DND-41 (cell line): ENCODE data around the gene ROMO1.

ENCODE experiments used
- ATAC-seq: fragments of 200-7000 bp; cut with Tn5 transposase; 3 replicates; pipeline ENCODE4 v1.9.1; 2021; ENCODE audit warnings: low read depth; ENCODE audit not compliant: insufficient read depth
- DNase-seq: peaks from one replicate; pipeline ENCODE4 v3.0.0-alpha.2; 2020
- H2AFZ ChIP-seq: 2 replicates; pipeline ENCODE4 v1.6.0; 2012; ENCODE audit warnings: low read depth, low read length
- H3K27ac ChIP-seq: 2 replicates; pipeline ENCODE4 v1.5.1; 2012; ENCODE audit warnings: low read length, inconsistent platforms
- H3K27me3 ChIP-seq: fragments of 200-600 bp; sonication (generic); 2 replicates; pipeline ENCODE4 v1.6.0; 2012; ENCODE audit warnings: low read length, mild to moderate bottlenecking, inconsistent platforms; ENCODE audit not compliant: insufficient read depth, poor library complexity
- H3K36me3 ChIP-seq: 2 replicates; pipeline ENCODE4 v1.5.1; 2012; ENCODE audit warnings: low read length, inconsistent platforms; ENCODE audit not compliant: insufficient read depth
- H3K4me1 ChIP-seq: 2 replicates; pipeline ENCODE4 v1.5.1; 2012; ENCODE audit warnings: mild to moderate bottlenecking, low read length; ENCODE audit not compliant: insufficient read depth
- H3K4me2 ChIP-seq: 2 replicates; pipeline ENCODE4 v1.6.0; 2012; ENCODE audit warnings: mild to moderate bottlenecking, moderate library complexity, low read length, inconsistent platforms; ENCODE audit not compliant: insufficient read depth
- H3K4me3 ChIP-seq, 2 experiments: fragments of 200-600 bp in 1 of 2; shearing (Covaris generic) in 1 of 2; 2 replicates each; pipeline ENCODE4 v1.5.1; 2012 to 2016; ENCODE audit warnings: inconsistent platforms in 2 of 2, low read length in 2 of 2, mild to moderate bottlenecking in 2 of 2, low read depth in 1 of 2, moderate library complexity in 1 of 2
- H3K79me2 ChIP-seq: 2 replicates; pipeline ENCODE4 v1.6.0; 2012; ENCODE audit warnings: low read length, inconsistent platforms; ENCODE audit not compliant: insufficient read depth
- H3K9ac ChIP-seq: 2 replicates; pipeline ENCODE4 v1.6.0; 2012; ENCODE audit warnings: low read depth, mild to moderate bottlenecking, inconsistent platforms, low read length, moderate library complexity
- H3K9me3 ChIP-seq: 2 replicates; pipeline ENCODE4 v1.5.1; 2012; ENCODE audit warnings: low read length, moderate library complexity, mild to moderate bottlenecking, inconsistent platforms; ENCODE audit not compliant: insufficient read depth, severe bottlenecking
- H4K20me1 ChIP-seq: 2 replicates; pipeline ENCODE4 v1.6.0; 2012; ENCODE audit warnings: low read length; ENCODE audit not compliant: insufficient read depth
- CTCF ChIP-seq: IDR thresholded peaks from 2 replicates; pipeline ENCODE4 v1.5.1; 2012; ENCODE audit warnings: borderline replicate concordance, low read length, moderate library complexity, mild to moderate bottlenecking; ENCODE audit not compliant: poor library complexity, severe bottlenecking; ENCODE audit errors: extremely low read depth
- EZH2 ChIP-seq: IDR thresholded peaks from 3 replicates; pipeline ENCODE4 v1.6.1; 2012; ENCODE audit warnings: borderline replicate concordance, low read depth, mild to moderate bottlenecking, moderate library complexity, low read length, inconsistent platforms; ENCODE audit not compliant: severe bottlenecking

ROMO1 gene

GRCh38 chr20:35709259-35709658 lies 10.1 kb downstream of the ROMO1 start:
- H3K27ac ChIP-seq, result no peak overlapping the region
- H3K4me3 ChIP-seq, result no peak overlapping the region
- ATAC-seq, result no peak

GRCh38 chr20:35710039-35710438 lies 10.8 kb downstream of the ROMO1 start:
- Histone ChIP-seq H3K27ac (no peak overlapping the region), H3K36me3 (peaks cover 99% of the 10 kb centered on the region), H3K4me2 (no peak overlapping the region), H2AFZ (no peak overlapping the region), H3K9ac (no peak overlapping the region), H4K20me1 (peaks cover 76% of the 10 kb centered on the region), H3K79me2 (peaks cover 94% of the 10 kb centered on the region), H3K4me3 (no peak overlapping the region), H3K27me3 (no peaks in the 10 kb centered on the region), H3K9me3 (no peaks in the 10 kb centered on the region), H3K4me1 (0 out of 2 replicates have a peak, but pooled peaks cover 3% of the 10 kb centered on the region)
- no peak for TF ChIP-seq CTCF
- TF ChIP-seq EZH2, result no peak
- ATAC-seq (no peak), DNase-seq (no peak)

More at GRCh38 chr20:35709259-35709658, 10.1 kb downstream of the ROMO1 start:
- peaks cover 99% of the 10 kb centered on the region for H3K36me3 ChIP-seq
- no peak for DNase-seq
- H3K4me1 ChIP-seq, result 0 out of 2 replicates have a peak, but pooled peaks cover 3% of the 10 kb centered on the region
- H4K20me1 ChIP-seq, result peaks cover 77% of the 10 kb centered on the region
- no peaks in the 10 kb centered on the region for H3K27me3 ChIP-seq
- no peak overlapping the region for H3K4me2 ChIP-seq
- no peak overlapping the region for H3K9ac ChIP-seq
- H2AFZ ChIP-seq, result no peak overlapping the region
- TF ChIP-seq CTCF (no peak), EZH2 (no peak)
- H3K79me2 ChIP-seq, result peaks cover 94% of the 10 kb centered on the region
- H3K9me3 ChIP-seq, result no peaks in the 10 kb centered on the region

GRCh38 chr20:35710884-35711587 lies 11.8 kb downstream of the ROMO1 start:
- ATAC-seq (no peak), DNase-seq (no peak)
- Histone ChIP-seq H3K4me3 (no peak overlapping the region), H3K4me2 (no peak overlapping the region), H4K20me1 (peaks cover 76% of the 10 kb centered on the region), H3K9me3 (no peaks in the 10 kb centered on the region), H3K79me2 (peaks cover 96% of the 10 kb centered on the region), H3K36me3 (peaks cover 99% of the 10 kb centered on the region), H3K27ac (no peak overlapping the region), H2AFZ (no peak overlapping the region), H3K4me1 (0 out of 2 replicates have a peak, but pooled peaks cover 3% of the 10 kb centered on the region), H3K9ac (no peak overlapping the region), H3K27me3 (no peaks in the 10 kb centered on the region)
- TF ChIP-seq CTCF, result no peak
